Transverse colon (tissue), 4 donors: ENCODE results near the gene TMEM114.

ENCODE experiments used
- CTCF ChIP-seq, 5 experiments: fragments of 200-600 bp in 3 of 5; fragments of 450-650 bp in 2 of 5; sonication (generic) in 3 of 5; IDR thresholded peaks; 1 replicate in 2 of 5; 2 replicates in 3 of 5; pipeline ENCODE4 v1.5.1; 2016 to 2017; ENCODE audit warnings: antibody characterized with exemption in 5 of 5, inconsistent platforms in 3 of 5, mild to moderate bottlenecking in 2 of 5, moderate library complexity in 1 of 5
- POLR2A ChIP-seq: fragments of 450-650 bp; IDR thresholded peaks from one replicate; pipeline ENCODE4 v1.6.1; 2016; ENCODE audit warnings: antibody characterized with exemption, mild to moderate bottlenecking, moderate library complexity
- POLR2AphosphoS5 ChIP-seq, 3 donors: sonication (generic); formaldehyde crosslinking; IDR thresholded peaks; one replicate each; pipeline ENCODE4 v1.6.1; 2016; ENCODE audit warnings: antibody characterized with exemption in 3 of 3

GRCh38 chr16:8552487-8553221 is 37.7 kb downstream of the TMEM114 start:
- TF ChIP-seq POLR2A = no peak
- TF ChIP-seq CTCF (IDR thresholded peaks at IDR 0.05) = no peak
- no peak for TF ChIP-seq POLR2AphosphoS5 (IDR thresholded peaks at IDR 0.05)
